Measurements from ENCODE around the gene TMPRSS4. TPM values are rescaled to one million over a fixed set of nuclear protein-coding genes. Genes with fewer than 3 reads are reported as not detected.

Gene TMPRSS4
- total and polyA plus RNA-seq, 4 donors, result 4.8 to 10.1 (median 8.7) TPM

GRCh38 chr11:118117790-118118601 lies 41.1 kb downstream of the TMPRSS4 start:
- H3K9me3 ChIP-seq (ENCODE audit: control insufficient read depth in 4 of 4, insufficient read depth in 3 of 4, low read length in 3 of 4), result no peaks in the 10 kb centered on the region
- WGBS, 2 donors, result 71% methylated on average over 9 of the region's 9 CpGs
- H3K27ac ChIP-seq (ENCODE audit: low read depth in 1 of 2, low read length in 1 of 2), result peak overlapping the region in 1 of 2 donors; percentile 49
- H3K27me3 ChIP-seq (ENCODE audit: control insufficient read depth in 3 of 3, insufficient read depth in 3 of 3, low read length in 2 of 3), result peaks cover 0 to 2% (median 2%) of the 10 kb centered on the region in 3 donors
- DNase-seq (peak in 1 of 3 donors; percentile 13), ATAC-seq (ENCODE audit: insufficient read depth, low FRiP score) (no peak)
- peak overlapping the region in 1 of 2 donors; percentile 12 for H3K9ac ChIP-seq (ENCODE audit: insufficient read depth in 1 of 2, low read length in 2 of 2)
- no peak for TF ChIP-seq CTCF (IDR thresholded peaks at IDR 0.05; ENCODE audit: control extremely low read depth, extremely low read depth)
- no peak overlapping the region for H3K4me3 ChIP-seq
- H3K36me3 ChIP-seq (ENCODE audit: control insufficient read depth in 4 of 4, insufficient read depth in 4 of 4, low read length in 4 of 4), result no peaks in the 10 kb centered on the region
- H3K4me1 ChIP-seq (ENCODE audit: control insufficient read depth in 5 of 5, insufficient read depth in 5 of 5, low read length in 5 of 5), result no peaks in the 10 kb centered on the region

- H3K4me1 ChIP-seq (ENCODE audit: control insufficient read depth in 5 of 5, insufficient read depth in 5 of 5, low read length in 5 of 5), result no peaks in the 10 kb centered on the region
- ATAC-seq (ENCODE audit: insufficient read depth, low FRiP score) (no peak), DNase-seq (no peak)
- no peak overlapping the region for H3K9ac ChIP-seq (ENCODE audit: insufficient read depth in 1 of 2, low read length in 2 of 2)
- H3K4me3 ChIP-seq, result no peak overlapping the region
- H3K36me3 ChIP-seq (ENCODE audit: control insufficient read depth in 4 of 4, insufficient read depth in 4 of 4, low read length in 4 of 4), result no peaks in the 10 kb centered on the region
- peaks cover 0 to 2% (median 2%) of the 10 kb centered on the region in 3 donors for H3K27me3 ChIP-seq (ENCODE audit: control insufficient read depth in 3 of 3, insufficient read depth in 3 of 3, low read length in 2 of 3)
- H3K9me3 ChIP-seq (ENCODE audit: control insufficient read depth in 4 of 4, insufficient read depth in 3 of 4, low read length in 3 of 4), result no peaks in the 10 kb centered on the region
- H3K27ac ChIP-seq (ENCODE audit: low read depth in 1 of 2, low read length in 1 of 2), result no peak overlapping the region
- WGBS, 2 donors, result 93 to 100% methylated on average over 1 of the region's 1 CpG
- no peak for TF ChIP-seq CTCF (IDR thresholded peaks at IDR 0.05; ENCODE audit: control extremely low read depth, extremely low read depth)
These were observed 43.9 kb downstream of the TMPRSS4 start for GRCh38 chr11:118120793-118121192.

GRCh38 chr11:118124929-118125535 lies 48.2 kb downstream of the TMPRSS4 start:
- ATAC-seq (ENCODE audit: insufficient read depth, low FRiP score) (no peak), DNase-seq (no peak)
- Histone ChIP-seq H3K4me3 (no peak overlapping the region), H3K27ac (ENCODE audit: low read depth in 1 of 2, low read length in 1 of 2) (no peak overlapping the region), H3K9ac (ENCODE audit: insufficient read depth in 1 of 2, low read length in 2 of 2) (no peak overlapping the region), H3K9me3 (ENCODE audit: control insufficient read depth in 4 of 4, insufficient read depth in 3 of 4, low read length in 3 of 4) (no peaks in the 10 kb centered on the region), H3K36me3 (ENCODE audit: control insufficient read depth in 4 of 4, insufficient read depth in 4 of 4, low read length in 4 of 4) (no peaks in the 10 kb centered on the region), H3K27me3 (ENCODE audit: control insufficient read depth in 3 of 3, insufficient read depth in 3 of 3, low read length in 2 of 3) (peaks cover 0 to 2% (median 0%) of the 10 kb centered on the region in 3 donors), H3K4me1 (ENCODE audit: control insufficient read depth in 5 of 5, insufficient read depth in 5 of 5, low read length in 5 of 5) (no peaks in the 10 kb centered on the region)
- 74 to 83% methylated on average over 8 of the region's 8 CpGs for WGBS, 2 donors
- no peak for TF ChIP-seq CTCF (IDR thresholded peaks at IDR 0.05; ENCODE audit: control extremely low read depth, extremely low read depth)
